IPS-15b (cell line): ENCODE measurements around the gene DPP9.

ENCODE experiments used
- H3K27me3 ChIP-seq: one replicate; pipeline ENCODE4 v1.6.1; 2013; ENCODE audit warnings: low read length; ENCODE audit not compliant: control insufficient read depth, insufficient read depth
- H3K36me3 ChIP-seq: one replicate; pipeline ENCODE4 v1.6.1; 2013; ENCODE audit warnings: low read length; ENCODE audit not compliant: control insufficient read depth, insufficient read depth
- H3K4me1 ChIP-seq: one replicate; pipeline ENCODE4 v1.6.1; 2013; ENCODE audit warnings: mild to moderate bottlenecking, low read length; ENCODE audit not compliant: control insufficient read depth, insufficient read depth
- H3K4me3 ChIP-seq: one replicate; pipeline ENCODE4 v1.5.1; 2013; ENCODE audit warnings: low read depth, low read length
- H3K9ac ChIP-seq: one replicate; pipeline ENCODE4 v1.6.1; 2013; ENCODE audit warnings: low read depth, mild to moderate bottlenecking, low read length
- H3K9me3 ChIP-seq: one replicate; pipeline ENCODE4 v1.6.1; 2013; ENCODE audit warnings: mild to moderate bottlenecking, low read length; ENCODE audit not compliant: control insufficient read depth, insufficient read depth

The DPP9 gene

DNA sequence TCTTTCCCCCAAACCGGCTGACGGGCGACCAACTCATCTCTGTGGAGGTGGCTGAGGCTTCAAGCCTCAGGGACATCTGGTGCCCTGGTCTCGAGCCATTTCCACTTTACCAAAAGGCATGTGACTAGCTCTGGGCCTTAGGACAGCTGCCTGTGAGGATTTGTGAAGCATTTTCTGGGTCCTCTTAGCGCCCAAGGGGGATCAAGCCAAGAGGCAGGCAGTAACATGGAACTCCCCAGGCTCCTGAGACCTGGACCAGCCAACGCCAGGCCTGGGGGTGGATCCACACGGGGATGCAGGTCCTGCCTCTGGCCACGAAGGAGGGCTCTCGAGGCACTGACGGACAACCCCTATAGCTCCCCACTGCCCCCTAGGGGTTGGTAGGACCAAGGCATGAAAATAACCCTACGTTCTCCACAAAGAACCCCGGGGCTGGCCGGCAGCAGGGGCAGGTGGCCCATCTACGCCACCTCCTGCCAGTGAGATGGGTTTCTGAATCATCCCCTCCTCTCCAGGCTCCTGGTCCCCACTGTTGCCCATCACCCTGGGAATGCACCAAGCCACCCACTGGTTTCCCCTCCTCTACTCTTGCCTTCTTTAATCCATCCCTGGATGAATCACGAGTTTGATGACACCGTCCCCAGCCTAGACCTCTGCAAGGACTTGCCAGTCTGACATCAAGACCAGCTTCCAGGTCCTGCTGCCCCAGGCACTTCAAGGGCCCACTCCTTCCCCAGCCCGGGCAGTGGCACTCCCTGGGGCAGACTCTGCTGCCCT is 46.5 kb downstream of the DPP9 start:
- peak overlapping the region; percentile 27 for H3K4me3 ChIP-seq
- H3K27me3 ChIP-seq, result no peaks in the 10 kb centered on the region
- peaks cover under 1% of the 10 kb centered on the region for H3K36me3 ChIP-seq
- H3K4me1 ChIP-seq, result peaks cover 6% of the 10 kb centered on the region
- no peak overlapping the region for H3K9ac ChIP-seq
- no peaks in the 10 kb centered on the region for H3K9me3 ChIP-seq

DNA sequence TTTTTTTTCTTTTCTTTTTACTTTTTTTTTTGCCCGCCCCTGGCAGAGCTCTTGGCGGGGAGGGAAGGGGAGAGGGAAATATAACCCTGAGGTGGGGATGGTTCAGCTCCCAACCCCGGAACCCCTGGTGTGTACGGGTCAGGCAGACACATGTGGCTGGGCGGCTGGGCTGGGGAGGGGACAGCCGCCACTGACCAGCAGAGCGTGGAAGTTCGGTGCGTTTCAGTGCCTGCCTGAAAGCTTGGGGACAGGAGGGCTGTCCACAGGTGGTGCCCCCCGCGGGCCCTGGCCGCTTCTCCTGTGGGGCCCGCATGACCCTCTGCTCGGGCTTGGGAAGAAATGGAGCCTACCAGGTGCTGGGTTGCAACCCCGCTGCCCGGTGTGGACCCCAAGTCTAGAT is 48.3 kb downstream of the DPP9 start:
- no peaks in the 10 kb centered on the region for H3K36me3 ChIP-seq
- no peak overlapping the region for H3K9ac ChIP-seq
- no peaks in the 10 kb centered on the region for H3K27me3 ChIP-seq
- no peaks in the 10 kb centered on the region for H3K9me3 ChIP-seq
- no peak overlapping the region for H3K4me3 ChIP-seq
- H3K4me1 ChIP-seq, result peaks cover 6% of the 10 kb centered on the region

DNA sequence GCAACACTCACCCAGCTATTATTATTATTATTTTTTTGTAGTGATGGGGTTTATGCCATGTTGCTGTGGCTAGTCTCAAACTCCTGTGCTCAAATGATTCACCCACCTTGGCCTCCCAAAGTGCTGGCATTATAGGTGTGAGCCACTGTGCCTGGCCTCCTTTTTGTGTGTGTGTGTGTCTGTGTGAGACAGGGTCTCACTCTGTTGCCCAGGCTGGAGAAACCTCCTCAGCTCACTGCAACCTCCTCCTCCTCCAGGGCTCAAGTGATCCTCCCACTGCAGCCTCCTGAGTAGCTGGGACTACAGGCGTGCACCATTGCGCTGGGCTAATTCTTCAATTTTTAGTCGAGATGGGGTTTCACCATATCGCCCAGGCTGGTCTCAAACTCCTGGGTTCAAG is 49.9 kb downstream of the DPP9 start:
- Histone ChIP-seq H3K9me3 (no peaks in the 10 kb centered on the region), H3K9ac (no peak overlapping the region), H3K4me1 (peaks cover 6% of the 10 kb centered on the region), H3K36me3 (no peaks in the 10 kb centered on the region), H3K4me3 (no peak overlapping the region), H3K27me3 (no peaks in the 10 kb centered on the region)

DNA sequence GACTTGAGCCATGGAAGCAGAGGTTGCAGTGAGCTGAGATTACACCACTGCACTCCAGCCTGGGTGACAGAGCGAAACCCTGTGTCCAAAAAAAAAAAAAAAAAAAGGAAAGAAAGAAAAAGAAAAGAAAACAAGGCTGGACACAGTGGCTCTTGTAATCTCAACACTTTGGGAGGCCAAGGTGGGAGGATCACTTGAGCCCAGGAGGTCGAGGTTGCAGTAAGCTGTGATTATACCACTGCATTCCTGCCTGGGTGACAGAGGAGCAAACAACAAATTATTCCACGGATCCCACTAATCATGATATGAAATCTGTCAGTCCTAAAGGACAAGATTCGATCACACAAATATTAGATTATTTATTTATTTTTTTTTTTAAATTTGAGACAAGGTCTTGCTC is 50.4 kb downstream of the DPP9 start:
- Histone ChIP-seq H3K9ac (no peak overlapping the region), H3K27me3 (no peaks in the 10 kb centered on the region), H3K36me3 (no peaks in the 10 kb centered on the region)

DNA sequence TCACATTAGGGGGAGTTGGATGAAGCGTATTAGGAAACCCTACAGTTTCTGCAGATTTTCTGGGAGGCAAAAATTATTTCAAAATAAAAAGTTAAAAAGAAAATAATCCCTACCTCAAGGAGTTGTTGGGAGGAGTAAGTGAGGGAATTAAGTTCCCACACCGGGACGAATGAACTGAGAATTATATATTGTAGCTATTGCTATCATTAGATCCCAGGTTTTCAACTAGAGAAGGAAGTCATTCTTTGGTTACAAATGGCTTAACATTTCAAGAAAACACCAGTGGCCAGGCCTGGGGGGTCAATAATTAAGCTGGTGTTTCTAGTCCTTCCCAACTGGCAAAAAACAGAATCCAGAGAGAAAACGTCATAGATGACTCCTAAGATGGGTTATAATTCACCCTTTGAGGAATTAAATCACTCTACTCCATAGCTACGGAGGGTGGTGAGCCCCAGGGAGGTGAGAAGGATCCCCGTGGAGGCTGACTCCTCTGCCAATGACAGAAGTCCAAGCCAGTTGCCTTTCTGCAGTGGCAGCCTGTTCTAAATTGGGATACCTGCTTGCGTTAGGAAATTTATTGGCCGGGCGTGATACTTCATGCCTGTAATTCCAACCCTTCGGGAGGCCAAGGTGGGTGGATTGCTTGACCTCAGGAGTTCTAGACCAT is 52.3 kb downstream of the DPP9 start:
- Histone ChIP-seq H3K9me3 (no peaks in the 10 kb centered on the region), H3K9ac (no peak overlapping the region), H3K36me3 (no peaks in the 10 kb centered on the region), H3K4me1 (no peaks in the 10 kb centered on the region), H3K4me3 (no peak overlapping the region), H3K27me3 (no peaks in the 10 kb centered on the region)

More for the DNA sequence above, 50.4 kb downstream of the DPP9 start:
- Histone ChIP-seq H3K4me1 (peaks cover 3% of the 10 kb centered on the region), H3K4me3 (no peak overlapping the region), H3K9me3 (no peaks in the 10 kb centered on the region)

DNA sequence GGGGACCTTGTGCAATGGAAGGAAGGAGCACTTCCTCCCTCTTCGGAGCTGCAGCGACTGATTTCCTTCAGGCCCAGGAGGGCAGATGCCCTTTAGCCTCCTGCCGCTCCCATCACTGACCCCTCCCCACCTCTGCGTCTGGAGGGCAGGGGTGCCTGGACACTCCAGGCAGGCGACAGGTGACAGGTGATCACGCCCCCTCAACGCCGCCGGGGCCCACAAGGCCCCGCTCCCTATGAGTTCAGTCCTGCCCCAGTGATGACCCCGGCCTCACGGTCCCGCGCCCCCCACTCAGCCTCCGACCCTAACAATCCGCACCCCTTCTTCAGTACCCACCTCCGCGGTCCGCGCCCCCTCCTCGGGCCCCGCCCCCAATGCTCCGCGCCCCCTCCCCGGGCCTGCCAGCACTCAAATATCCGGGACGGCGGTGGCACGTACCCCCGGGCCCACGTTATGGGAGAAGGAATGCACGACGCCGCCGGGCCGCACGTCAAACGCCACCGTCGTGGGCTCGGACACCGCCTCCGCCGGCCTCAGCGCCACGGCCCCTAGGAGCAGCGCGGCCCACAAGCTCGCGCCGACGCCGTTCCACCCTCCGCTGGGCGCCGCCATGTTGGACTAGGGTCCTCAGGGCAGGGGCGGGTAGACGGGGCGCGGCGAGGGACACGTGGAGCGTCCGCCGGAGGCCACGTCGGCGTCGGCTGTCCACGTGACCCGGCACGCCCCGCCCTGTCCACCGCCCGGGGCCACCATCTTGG is 53.7 kb downstream of the DPP9 start, which contains the start of gene MYDGF:
TSS of gene MYDGF (minus strand) at position 620 of the 758 bp plus-strand sequence. CDS start at position 612, 8 bp downstream.
- Histone ChIP-seq H3K27me3 (no peaks in the 10 kb centered on the region), H3K9me3 (no peaks in the 10 kb centered on the region), H3K4me1 (no peaks in the 10 kb centered on the region), H3K4me3 (peak within 1 kb of the TSS; percentile 67), H3K9ac (peak within 1 kb of the TSS; percentile 60), H3K36me3 (no peaks in the 10 kb centered on the region)

DNA sequence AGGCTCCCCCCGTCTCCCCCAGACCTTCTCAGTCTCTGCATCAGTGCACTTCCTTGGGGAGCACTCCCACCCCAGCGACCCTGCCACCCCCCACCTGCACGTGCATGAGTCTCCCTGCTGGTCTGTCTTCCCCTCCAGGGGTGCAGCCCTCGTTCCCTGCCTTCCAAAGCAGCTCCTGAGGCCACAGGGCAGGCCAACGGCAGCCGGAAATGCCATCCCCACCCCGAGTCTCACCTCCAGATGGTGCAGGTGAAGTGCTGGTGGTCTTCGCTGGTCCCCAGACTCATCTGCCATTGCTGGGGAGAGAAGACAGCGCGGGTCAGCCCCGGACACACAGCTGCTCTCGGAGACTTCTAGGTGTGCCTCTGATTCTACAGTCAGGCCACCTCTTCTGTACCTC is 59.0 kb downstream of the DPP9 start:
- H3K9me3 ChIP-seq, result no peaks in the 10 kb centered on the region
- H3K27me3 ChIP-seq, result no peaks in the 10 kb centered on the region
- no peak overlapping the region for H3K4me3 ChIP-seq
- no peak overlapping the region for H3K9ac ChIP-seq
- no peaks in the 10 kb centered on the region for H3K4me1 ChIP-seq
- H3K36me3 ChIP-seq, result peaks cover 10% of the 10 kb centered on the region

DNA sequence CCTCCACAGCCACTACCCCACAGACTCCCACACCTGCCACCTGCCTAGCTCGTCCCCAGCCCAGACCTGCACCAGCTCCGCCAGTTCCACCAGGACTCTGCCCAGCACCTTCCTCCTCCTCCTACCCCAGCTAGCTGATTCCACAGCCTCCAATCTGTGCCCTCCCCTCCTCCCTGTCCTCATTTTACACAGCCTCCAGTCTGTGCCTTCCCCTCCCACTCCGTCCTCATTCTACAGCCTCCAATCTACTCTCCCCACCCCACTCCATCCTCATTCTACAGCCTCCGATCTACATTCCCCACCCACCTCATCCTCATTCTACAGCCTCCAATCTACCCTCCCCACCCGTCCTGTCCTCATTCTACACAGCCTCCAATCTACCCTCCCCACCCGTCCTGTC is 60.8 kb downstream of the DPP9 start:
- peaks cover 16% of the 10 kb centered on the region for H3K36me3 ChIP-seq
- H3K9me3 ChIP-seq, result no peaks in the 10 kb centered on the region
- H3K9ac ChIP-seq, result no peak overlapping the region
- no peaks in the 10 kb centered on the region for H3K4me1 ChIP-seq
- no peak overlapping the region for H3K4me3 ChIP-seq
- no peaks in the 10 kb centered on the region for H3K27me3 ChIP-seq

DNA sequence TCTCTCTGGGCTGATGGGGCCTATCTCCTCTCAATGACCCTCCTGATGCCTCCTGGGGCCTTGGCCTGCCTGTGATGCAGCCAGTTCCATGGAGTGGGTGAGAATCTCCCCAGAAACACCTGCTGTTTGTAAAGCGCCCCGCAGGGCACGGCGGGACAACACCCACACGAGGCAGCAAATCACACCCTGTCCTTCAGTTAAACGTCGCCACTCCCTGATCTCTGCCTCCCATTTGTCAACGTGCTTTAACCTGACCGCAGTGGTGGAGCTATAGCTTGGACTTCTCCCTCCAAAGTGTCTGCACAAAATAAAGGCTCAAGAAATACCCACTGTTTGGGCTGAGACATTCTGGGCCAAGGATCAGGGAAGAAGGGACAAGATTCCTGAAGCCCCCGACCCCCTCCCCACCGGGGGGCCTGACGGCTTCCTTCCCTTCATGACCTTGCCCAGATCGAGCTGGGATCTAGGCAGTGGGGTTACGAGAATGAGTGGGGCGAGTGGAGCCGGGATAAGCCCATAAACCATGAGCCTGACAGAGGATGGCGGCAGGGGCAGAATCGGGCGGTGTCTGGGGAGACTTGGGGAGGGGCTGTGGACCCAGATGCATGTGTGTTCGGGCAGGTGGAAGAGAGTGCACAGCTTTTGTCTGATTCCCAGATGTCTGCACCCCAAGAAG is 61.5 kb downstream of the DPP9 start:
- H3K4me1 ChIP-seq, result no peaks in the 10 kb centered on the region

DNA sequence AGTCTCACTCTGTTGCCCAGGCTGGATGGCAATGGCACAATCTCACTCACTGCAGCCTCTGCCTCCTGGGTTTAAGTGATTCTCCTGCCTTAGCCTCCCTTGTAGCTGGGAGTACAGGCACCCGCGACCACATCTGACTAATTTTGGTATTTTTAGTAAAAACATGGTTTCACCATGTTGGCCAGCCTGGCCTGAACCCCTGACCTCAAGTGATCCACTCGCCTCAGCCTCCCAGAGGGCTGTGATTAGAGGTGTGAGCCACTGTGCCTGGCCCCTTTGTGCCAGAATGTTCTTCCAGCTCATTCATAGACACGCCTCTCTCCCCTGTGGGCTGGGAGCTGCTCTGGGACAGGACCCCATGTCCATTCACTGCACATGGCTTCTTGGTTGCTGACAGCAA is 62.6 kb downstream of the DPP9 start:
- H3K4me3 ChIP-seq, result no peak overlapping the region
- H3K36me3 ChIP-seq, result peaks cover 23% of the 10 kb centered on the region
- no peaks in the 10 kb centered on the region for H3K27me3 ChIP-seq
- H3K4me1 ChIP-seq, result no peaks in the 10 kb centered on the region
- no peaks in the 10 kb centered on the region for H3K9me3 ChIP-seq
- H3K9ac ChIP-seq, result no peak overlapping the region

More for the DNA sequence above, 61.5 kb downstream of the DPP9 start:
- Histone ChIP-seq H3K36me3 (peaks cover 18% of the 10 kb centered on the region), H3K27me3 (no peaks in the 10 kb centered on the region), H3K9ac (no peak overlapping the region), H3K9me3 (no peaks in the 10 kb centered on the region), H3K4me3 (no peak overlapping the region)

DNA sequence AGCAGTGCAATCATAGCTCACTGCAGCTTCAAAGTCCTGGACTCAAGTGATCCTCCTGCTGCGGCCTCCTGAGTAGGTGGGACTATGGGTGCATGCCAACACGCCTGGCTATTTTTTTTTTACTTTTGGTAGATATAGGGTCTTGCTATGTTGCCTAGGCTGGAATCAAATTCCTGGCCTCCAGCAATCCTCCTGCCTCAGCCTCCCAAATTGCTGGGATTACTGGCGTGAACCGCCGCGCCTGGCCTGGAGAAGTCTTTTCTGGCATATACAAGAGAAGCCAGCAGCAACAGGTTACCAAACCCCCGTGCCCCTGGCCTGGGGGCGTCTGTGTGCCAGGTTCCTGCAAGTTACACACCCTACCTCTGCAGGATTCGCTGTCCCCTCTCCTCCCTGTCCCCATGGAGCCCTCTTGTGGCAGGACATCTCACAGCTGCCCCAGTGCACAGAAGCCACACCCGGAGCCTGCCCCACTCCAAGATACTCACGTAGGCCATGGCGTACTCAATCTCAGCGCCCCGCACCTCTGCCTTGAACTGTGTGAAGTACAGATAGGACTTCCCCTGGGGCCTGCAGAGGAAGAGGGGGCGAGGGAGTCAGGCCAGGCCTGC is 63.4 kb downstream of the DPP9 start:
- Histone ChIP-seq H3K4me1 (no peaks in the 10 kb centered on the region), H3K9me3 (no peaks in the 10 kb centered on the region), H3K36me3 (peaks cover 24% of the 10 kb centered on the region), H3K9ac (no peak overlapping the region), H3K4me3 (no peak overlapping the region), H3K27me3 (no peaks in the 10 kb centered on the region)
